ENCODE measurements around the gene CMPK1. TPM values are rescaled to one million over a fixed set of nuclear protein-coding genes. Genes with fewer than 3 reads are reported as not detected.
"Not testable (repeated sequence)": the region's sequence is repeated elsewhere in the genome, so short reads cannot be mapped to it uniquely, and the experiment has no call there.

CMPK1 gene
- total RNA-seq, 1 donor from 2014 or later, result 53.4 TPM

DNA sequence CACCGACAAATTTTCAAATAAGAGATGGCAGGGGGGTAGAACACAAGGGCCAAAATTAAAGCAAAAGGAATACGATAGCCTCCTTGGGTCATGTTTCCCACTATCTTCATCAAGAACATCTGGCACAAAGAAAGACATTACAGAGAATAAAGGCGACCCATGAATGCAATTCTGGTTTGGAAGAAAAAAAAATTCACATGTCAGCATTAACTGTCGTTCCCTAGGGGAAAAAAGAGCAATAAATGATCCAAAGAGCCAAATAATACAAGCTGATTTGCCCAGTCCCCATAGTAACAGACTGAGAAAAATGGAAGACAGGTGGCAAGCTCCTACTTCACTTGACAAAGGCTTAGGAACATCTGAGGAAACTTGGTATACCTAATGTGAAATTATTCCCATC lies 24.2 kb upstream of the CMPK1 start:
- H3K36me3 Mint-ChIP-seq (ENCODE audit: low read depth, unreplicated experiment), result peaks cover 12% of the 10 kb centered on the region
- H3K4me3 Mint-ChIP-seq (ENCODE audit: unreplicated experiment), result no peak overlapping the region
- peaks cover 5% of the 10 kb centered on the region for H3K27me3 Mint-ChIP-seq (ENCODE audit: unreplicated experiment)
- no peak for DNase-seq (ENCODE audit: low spot score)
- H3K9me3 Mint-ChIP-seq (ENCODE audit: unreplicated experiment), result no peaks in the 10 kb centered on the region
- H3K4me1 Mint-ChIP-seq (ENCODE audit: unreplicated experiment), result peaks cover 19% of the 10 kb centered on the region
- H3K27ac Mint-ChIP-seq (ENCODE audit: unreplicated experiment), result no peak overlapping the region
- TF ChIP-seq, protein P1, sequence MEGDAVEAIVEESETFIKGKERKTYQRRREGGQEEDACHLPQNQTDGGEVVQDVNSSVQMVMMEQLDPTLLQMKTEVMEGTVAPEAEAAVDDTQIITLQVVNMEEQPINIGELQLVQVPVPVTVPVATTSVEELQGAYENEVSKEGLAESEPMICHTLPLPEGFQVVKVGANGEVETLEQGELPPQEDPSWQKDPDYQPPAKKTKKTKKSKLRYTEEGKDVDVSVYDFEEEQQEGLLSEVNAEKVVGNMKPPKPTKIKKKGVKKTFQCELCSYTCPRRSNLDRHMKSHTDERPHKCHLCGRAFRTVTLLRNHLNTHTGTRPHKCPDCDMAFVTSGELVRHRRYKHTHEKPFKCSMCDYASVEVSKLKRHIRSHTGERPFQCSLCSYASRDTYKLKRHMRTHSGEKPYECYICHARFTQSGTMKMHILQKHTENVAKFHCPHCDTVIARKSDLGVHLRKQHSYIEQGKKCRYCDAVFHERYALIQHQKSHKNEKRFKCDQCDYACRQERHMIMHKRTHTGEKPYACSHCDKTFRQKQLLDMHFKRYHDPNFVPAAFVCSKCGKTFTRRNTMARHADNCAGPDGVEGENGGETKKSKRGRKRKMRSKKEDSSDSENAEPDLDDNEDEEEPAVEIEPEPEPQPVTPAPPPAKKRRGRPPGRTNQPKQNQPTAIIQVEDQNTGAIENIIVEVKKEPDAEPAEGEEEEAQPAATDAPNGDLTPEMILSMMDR (IDR thresholded peaks at IDR 0.05; ENCODE audit: unreplicated experiment), result no peak

DNA sequence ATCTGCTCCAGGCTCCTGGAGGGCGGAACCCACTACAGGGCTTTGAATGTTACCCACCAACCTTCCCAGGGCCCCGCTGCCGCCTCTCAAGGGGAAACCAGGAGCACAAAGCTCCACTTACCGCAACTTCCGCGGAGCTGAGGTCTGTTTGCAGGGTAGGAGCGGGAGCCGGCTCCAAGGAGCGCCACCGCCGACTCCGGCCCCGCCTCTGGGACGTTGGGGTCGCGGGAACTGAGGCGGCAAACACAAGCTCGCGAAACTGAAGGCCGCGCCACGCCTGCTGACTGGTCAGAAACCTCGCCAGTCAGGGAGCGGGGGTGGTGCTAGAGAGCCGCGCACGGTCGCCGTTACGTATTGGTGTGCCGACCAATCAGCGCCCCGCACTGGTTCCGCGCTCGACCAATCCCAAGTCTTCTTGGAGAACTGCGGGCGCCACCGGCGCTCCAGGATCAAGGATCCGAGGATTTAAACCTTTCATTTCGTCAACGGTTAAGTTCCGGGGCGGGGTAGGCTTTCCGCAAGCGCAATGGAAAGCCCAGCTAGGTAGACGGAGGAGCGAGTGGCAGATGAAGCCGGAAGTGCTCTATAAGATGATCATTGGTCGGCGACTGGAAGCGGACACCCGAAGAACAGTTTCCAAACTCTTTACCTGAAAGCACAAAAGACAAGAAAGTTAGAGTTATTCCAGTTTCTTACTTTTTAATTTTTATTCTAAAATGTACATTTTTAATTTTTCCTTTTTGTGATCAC lies 19.5 kb upstream of the CMPK1 start, which contains the start of gene STIL:
Gene STIL, minus strand, starts transcription at position 233 of the 750 bp plus-strand sequence. CDS start 3,828 bp downstream, outside the sequence.
- no peaks in the 10 kb centered on the region for H3K9me3 Mint-ChIP-seq (ENCODE audit: unreplicated experiment)
- TF ChIP-seq, protein P1 (IDR thresholded peaks at IDR 0.05; ENCODE audit: unreplicated experiment), result no peak
- DNase-seq (ENCODE audit: low spot score), result peak; percentile 97
- peaks cover 7% of the 10 kb centered on the region for H3K27me3 Mint-ChIP-seq (ENCODE audit: unreplicated experiment)
- H3K4me1 Mint-ChIP-seq (ENCODE audit: unreplicated experiment), result peaks cover 12% of the 10 kb centered on the region
- H3K4me3 Mint-ChIP-seq (ENCODE audit: unreplicated experiment), result peak within 1 kb of the TSS; percentile 96
- peak within 1 kb of the TSS; percentile 99 for H3K27ac Mint-ChIP-seq (ENCODE audit: unreplicated experiment)
- H3K36me3 Mint-ChIP-seq (ENCODE audit: low read depth, unreplicated experiment), result peaks cover 4% of the 10 kb centered on the region

DNA sequence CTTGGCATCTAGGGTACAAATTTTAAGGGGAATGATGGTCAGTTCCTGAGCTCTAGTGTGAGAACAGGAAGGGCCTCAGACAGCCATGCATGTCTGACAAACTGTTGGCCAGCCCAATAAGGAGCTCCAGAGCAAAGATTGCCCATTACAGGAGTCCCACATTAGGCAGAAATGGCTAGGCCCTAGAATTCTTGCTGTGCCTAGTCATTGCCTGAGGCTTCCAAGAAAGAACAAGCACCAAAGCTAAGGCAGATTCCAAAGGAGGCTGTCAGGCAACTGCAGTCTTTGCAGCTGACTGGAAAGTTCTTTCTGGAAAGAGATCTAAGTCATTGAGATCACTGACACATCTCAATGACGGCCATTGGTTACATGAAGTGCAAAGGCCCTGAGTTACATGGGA lies 15.7 kb upstream of the CMPK1 start:
- peaks cover under 1% of the 10 kb centered on the region for H3K36me3 Mint-ChIP-seq (ENCODE audit: low read depth, unreplicated experiment)
- peaks cover 8% of the 10 kb centered on the region for H3K4me1 Mint-ChIP-seq (ENCODE audit: unreplicated experiment)
- DNase-seq (ENCODE audit: low spot score), result no peak
- H3K4me3 Mint-ChIP-seq (ENCODE audit: unreplicated experiment), result no peak overlapping the region
- TF ChIP-seq, protein P1 (IDR thresholded peaks at IDR 0.05; ENCODE audit: unreplicated experiment), result no peak
- no peak overlapping the region for H3K27ac Mint-ChIP-seq (ENCODE audit: unreplicated experiment)
- H3K27me3 Mint-ChIP-seq (ENCODE audit: unreplicated experiment), result peaks cover 4% of the 10 kb centered on the region
- H3K9me3 Mint-ChIP-seq (ENCODE audit: unreplicated experiment), result no peaks in the 10 kb centered on the region

DNA sequence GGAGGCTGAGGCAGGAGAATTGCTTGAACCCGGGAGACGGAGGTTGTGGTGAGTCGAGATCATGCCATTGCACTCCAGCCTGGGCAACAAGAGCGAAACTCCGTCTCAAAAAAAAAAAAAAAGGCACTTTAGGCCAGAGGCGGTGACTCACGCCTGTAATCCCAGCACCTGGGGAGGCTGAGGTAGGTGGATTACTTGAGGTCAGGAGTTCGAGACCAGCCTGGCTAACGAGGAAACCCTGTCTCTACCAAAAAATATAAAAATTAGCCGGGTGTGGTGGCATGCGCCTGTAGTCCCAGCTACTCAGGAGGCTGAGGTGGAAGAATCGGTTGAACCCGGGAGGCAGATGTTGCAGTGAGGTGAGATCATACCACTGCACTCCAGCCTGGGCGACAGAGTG lies 13.6 kb upstream of the CMPK1 start:
- not testable (repeated sequence) for H3K4me1 Mint-ChIP-seq (ENCODE audit: unreplicated experiment); H3K9me3 Mint-ChIP-seq (ENCODE audit: unreplicated experiment); H3K27me3 Mint-ChIP-seq (ENCODE audit: unreplicated experiment); DNase-seq (ENCODE audit: low spot score); H3K27ac Mint-ChIP-seq (ENCODE audit: unreplicated experiment); H3K4me3 Mint-ChIP-seq (ENCODE audit: unreplicated experiment); H3K36me3 Mint-ChIP-seq (ENCODE audit: low read depth, unreplicated experiment)

DNA sequence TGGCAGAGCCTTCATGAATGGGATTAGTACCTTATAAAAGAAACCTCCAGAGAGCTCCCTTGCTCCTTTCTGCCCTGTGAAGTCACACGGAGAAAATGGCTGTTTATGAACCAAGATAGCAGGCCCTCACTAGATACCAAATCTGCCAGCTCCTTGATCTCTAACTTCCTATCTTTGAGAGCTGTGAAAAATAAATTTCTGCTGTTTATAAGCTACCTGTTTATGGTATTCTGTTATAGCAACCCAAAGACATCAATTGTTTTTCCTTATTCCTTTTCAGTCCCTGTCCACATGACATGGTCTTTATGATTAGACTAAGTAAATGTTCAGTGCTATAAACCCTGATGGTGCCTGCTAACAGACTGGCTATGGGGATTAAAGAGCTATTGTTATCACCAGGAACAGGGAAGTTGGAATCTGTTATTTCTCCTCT lies 10.0 kb upstream of the CMPK1 start:
- Mint-ChIP-seq H3K4me3 (ENCODE audit: unreplicated experiment) (no peak overlapping the region), H3K27ac (ENCODE audit: unreplicated experiment) (peak overlapping the region; percentile 61), H3K9me3 (ENCODE audit: unreplicated experiment) (no peaks in the 10 kb centered on the region), H3K4me1 (ENCODE audit: unreplicated experiment) (peaks cover 4% of the 10 kb centered on the region), H3K27me3 (ENCODE audit: unreplicated experiment) (no peaks in the 10 kb centered on the region), H3K36me3 (ENCODE audit: low read depth, unreplicated experiment) (no peaks in the 10 kb centered on the region)
- DNase-seq (ENCODE audit: low spot score), result no peak
- TF ChIP-seq, protein P1 (IDR thresholded peaks at IDR 0.05; ENCODE audit: unreplicated experiment), result no peak
